Choroid plexus epithelial cell (primary cell): Measurements from ENCODE around the gene TPCN2.

Experiments used
- DNase-seq: peaks from one replicate; pipeline ENCODE4 v3.0.0-alpha.2; 2010; ENCODE audit warnings: low read depth
- H3K4me3 ChIP-seq: 2 replicates; pipeline ENCODE4 v1.5.1; 2011; ENCODE audit warnings: low read depth, mild to moderate bottlenecking, control low read depth, low read length, moderate library complexity
- CTCF ChIP-seq: conservative IDR thresholded peaks from 2 replicates; pipeline ENCODE4 v1.5.1; 2011; ENCODE audit warnings: low read depth, mild to moderate bottlenecking, control low read depth, inconsistent platforms, low read length, moderate library complexity

Gene TPCN2

GRCh38 chr11:69039501-69039900 is 9.2 kb upstream of the TPCN2 start:
- TF ChIP-seq CTCF = no peak
- DNase-seq = no peak
- no peak overlapping the region for H3K4me3 ChIP-seq

GRCh38 chr11:69040051-69040450 is 8.7 kb upstream of the TPCN2 start:
- no peak overlapping the region for H3K4me3 ChIP-seq
- no peak for DNase-seq
- no peak for TF ChIP-seq CTCF

GRCh38 chr11:69040581-69041260 is 8.0 kb upstream of the TPCN2 start:
- H3K4me3 ChIP-seq = no peak overlapping the region
- DNase-seq = peak; percentile 79
- TF ChIP-seq CTCF = peak; percentile 5

- no peak for TF ChIP-seq CTCF
- H3K4me3 ChIP-seq = no peak overlapping the region
- DNase-seq = peak; percentile 28
Observed at GRCh38 chr11:69041516-69041915, 7.2 kb upstream of the TPCN2 start.

- DNase-seq = peak; percentile 83
- peak; percentile 79 for TF ChIP-seq CTCF
- no peak overlapping the region for H3K4me3 ChIP-seq
Observed at GRCh38 chr11:69044111-69045013, 4.4 kb upstream of the TPCN2 start.

- no peak for DNase-seq
- peak overlapping the region; percentile 78 for H3K4me3 ChIP-seq
- no peak for TF ChIP-seq CTCF
Observed at GRCh38 chr11:69048031-69048693, 570 bp upstream of the TPCN2 start.
